AG09319 (cell line): ENCODE measurements around the gene FUOM.

Source experiments
- DNase-seq: peaks from one replicate; pipeline ENCODE4 v3.0.0-alpha.2; 2010; ENCODE audit warnings: low read depth; ENCODE audit errors: extremely low read depth
- TF ChIP-seq, protein P1 (sequence below): IDR thresholded peaks from 2 replicates; pipeline ENCODE4 v1.5.1; 2011; ENCODE audit warnings: low read depth, mild to moderate bottlenecking, inconsistent platforms, low read length, moderate library complexity

The FUOM gene, protein sequence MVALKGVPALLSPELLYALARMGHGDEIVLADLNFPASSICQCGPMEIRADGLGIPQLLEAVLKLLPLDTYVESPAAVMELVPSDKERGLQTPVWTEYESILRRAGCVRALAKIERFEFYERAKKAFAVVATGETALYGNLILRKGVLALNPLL

DNA sequence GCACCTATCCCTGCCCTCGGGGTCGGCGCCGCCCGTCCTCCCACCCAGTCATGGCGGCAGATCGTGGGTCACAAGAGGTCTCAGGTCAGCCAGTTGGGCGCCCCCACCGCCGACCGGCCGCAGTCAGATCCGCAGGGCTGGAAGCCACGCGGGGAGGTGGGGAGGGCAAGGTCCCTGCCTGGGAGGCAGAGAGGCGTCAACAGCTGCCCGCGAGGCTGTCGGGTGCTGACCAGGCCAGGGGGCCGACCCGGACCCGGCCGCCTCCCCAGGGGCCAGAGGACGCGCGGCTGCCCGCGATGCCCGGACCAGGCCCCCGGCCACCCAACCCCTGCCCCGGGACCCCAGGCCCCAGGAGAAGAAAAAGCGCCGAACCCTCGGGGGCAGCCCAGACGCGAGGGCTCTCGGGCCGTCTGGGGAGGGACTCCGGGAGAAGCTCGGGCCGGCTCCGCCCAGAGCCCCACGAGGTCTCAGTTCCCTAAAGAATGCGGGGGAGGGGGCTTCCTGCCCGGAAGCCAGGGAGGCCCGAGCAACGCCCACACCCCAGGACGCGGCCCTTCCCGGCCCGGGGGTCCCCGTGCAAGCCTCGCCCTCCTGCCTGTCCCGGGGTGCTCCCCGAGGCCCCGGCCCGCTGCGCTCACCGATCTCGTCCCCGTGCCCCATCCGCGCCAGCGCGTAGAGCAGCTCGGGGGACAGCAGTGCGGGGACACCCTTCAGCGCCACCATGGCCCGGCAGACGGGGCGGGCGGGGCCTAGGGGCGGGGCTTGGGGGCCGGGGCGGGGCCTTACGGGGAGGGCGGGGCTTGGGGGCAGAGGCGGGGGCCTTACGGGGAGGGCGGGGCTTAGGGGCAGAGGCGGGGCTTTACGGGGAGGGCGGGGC is at the start of gene FUOM:
TSS of gene FUOM (minus strand) at position 735 of the 877 bp plus-strand sequence. CDS start at position 723, 12 bp downstream.
- TF ChIP-seq, protein P1, sequence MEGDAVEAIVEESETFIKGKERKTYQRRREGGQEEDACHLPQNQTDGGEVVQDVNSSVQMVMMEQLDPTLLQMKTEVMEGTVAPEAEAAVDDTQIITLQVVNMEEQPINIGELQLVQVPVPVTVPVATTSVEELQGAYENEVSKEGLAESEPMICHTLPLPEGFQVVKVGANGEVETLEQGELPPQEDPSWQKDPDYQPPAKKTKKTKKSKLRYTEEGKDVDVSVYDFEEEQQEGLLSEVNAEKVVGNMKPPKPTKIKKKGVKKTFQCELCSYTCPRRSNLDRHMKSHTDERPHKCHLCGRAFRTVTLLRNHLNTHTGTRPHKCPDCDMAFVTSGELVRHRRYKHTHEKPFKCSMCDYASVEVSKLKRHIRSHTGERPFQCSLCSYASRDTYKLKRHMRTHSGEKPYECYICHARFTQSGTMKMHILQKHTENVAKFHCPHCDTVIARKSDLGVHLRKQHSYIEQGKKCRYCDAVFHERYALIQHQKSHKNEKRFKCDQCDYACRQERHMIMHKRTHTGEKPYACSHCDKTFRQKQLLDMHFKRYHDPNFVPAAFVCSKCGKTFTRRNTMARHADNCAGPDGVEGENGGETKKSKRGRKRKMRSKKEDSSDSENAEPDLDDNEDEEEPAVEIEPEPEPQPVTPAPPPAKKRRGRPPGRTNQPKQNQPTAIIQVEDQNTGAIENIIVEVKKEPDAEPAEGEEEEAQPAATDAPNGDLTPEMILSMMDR, result no peak
- DNase-seq, result no peak

DNA sequence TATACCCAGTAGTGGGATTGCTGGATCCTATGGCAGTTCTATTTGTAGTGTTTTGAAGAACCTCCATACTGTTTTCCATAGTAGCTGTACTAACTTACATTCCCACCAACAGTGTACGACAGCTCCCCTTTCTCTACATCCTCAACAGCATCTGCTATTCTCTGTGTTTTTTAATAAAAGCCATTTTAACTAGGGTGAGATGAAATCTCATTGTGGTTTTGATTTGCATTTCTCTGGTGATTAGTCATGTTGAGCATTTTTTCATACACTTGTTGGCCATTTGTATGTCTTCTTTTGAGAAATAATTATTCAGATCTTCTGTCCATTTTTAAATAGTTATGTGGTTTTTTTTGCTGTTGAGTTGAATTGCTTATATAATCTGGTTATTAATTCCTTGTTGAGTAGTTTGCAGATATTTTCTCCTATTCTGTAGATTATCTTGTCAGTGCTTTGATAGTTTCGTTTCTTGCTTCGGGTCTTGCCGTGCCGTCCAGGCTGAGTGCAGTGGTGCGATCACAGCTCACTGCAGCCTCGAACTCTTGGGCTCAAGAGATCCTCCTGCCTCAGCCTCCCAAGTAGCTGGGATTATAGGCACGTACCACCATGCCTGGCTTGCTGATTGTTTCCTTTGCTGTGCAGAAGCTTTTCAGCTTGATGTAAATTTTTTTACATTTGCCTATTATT is 48.2 kb upstream of the FUOM start:
- TF ChIP-seq, protein P1, result no peak
- DNase-seq, result no peak

DNA sequence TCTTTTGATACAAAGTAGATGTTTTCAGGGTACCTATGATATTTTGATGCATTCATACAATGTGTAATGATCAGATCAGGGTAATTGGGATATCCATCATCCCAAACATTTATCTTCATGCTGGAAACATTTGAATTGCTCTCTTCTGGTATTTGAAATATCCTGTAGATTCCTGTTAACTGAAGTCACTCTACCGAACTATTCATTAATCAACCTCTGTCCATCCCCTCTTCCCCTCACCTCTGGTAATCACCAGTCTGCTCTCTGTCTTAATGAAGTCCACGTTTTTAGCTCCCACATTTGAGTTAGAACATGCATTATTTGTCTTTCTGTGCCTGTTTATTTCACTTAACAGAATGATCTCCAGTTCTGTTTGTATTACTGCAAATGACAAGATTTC is 47.5 kb upstream of the FUOM start:
- TF ChIP-seq, protein P1, result no peak
- DNase-seq, result no peak

DNA sequence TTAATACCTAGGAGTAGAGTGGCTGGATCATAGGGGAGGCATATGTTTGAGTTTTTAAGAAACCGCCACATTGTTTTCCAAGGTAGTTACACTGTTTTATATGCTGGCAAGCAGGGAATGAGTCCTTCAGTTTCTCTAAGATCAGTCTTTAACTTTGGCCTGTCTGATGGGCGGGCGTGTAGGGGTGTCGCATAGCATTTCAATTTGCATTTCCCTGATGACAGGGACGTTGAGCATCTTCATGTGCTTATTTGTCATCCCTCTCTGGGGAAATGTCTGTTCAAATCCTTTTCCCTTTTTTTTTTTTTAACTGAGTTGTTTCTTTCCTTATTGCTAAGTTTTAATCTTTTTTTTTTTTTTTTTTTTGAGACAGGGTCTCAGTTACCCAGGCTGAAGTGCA is 46.0 kb upstream of the FUOM start:
- DNase-seq, result no peak
- TF ChIP-seq, protein P1, result no peak

DNA sequence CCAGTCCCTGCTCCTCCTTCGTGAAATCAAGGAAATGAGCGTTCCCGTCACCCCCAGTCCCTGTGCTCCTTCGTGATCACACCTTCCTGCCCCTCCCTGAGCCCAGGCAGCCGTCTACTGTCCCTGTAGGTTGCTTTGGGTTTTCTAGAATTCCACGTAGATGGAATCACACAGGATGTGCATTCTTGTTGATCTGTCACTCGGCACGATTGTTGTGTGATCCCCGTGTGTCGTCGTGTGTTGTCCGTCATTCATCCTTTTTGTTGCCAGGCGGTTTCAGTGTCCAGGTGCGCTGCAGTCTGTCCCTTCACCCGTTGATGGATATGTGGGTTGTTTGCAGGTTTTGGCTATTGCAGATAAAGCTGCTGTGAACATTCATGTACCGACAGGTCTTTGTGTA is 45.5 kb upstream of the FUOM start:
- no peak for DNase-seq
- TF ChIP-seq, protein P1, result no peak

DNA sequence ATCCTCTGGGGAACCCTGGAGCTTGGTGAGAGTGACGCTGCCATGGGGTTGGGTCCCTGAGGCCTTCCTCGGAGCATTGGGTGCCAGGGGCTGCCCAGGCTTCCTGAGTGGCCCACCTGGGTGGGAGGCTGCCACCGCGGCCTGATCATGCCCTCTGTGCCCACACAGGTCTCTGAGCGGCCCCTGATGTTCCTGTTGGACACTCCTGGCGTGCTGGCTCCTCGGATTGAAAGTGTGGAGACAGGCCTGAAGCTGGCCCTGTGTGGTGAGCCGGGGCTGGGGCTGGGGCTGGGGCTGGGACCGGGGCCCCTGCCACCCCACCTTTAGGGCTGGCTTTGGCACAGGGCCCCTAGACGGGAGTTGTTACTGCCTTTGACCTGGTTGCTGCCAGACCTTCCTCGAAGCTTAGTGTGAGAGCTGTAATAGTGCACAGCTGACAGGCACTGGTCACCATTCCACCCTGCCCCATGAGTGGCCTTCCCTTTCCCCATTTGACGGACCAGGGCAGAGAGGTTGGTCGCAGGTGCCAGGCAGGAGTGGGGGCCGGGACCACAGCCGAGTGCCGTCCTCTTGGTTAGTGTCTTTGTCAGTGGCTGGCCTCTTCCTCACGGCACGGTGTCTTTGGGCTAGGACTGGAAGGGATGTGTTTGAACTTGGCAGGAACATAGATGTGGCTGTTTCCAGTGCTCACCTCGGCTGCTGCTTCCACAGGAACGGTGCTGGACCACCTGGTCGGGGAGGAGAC is 44.3 kb upstream of the FUOM start:
- DNase-seq, result no peak
- TF ChIP-seq, protein P1, result no peak

DNA sequence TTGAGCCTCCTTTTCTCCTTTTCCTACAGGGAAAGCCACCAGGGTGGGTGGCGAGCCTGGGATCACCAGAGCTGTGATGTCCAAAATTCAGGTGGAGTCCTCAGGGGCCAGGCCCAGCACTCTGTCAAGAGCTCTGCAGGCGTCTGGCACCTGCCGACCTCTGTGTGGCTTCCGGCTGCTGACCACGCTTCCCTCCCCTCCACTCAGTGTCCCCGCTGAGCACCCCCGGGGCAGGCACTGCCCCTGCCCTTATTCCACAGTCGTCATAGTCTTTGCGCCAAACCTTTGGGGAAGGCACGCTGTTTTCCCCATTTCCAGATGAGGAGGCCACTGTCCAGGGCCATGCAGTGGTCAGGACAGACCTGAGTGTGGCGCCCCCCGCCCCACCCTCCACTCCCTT is 43.7 kb upstream of the FUOM start:
- TF ChIP-seq, protein P1, result no peak
- DNase-seq, result no peak
